ENCODE data around the gene CAPNS2. TPM values are rescaled to one million over a fixed set of nuclear protein-coding genes. Genes with fewer than 3 reads are reported as not detected.

Gene CAPNS2
- total RNA-seq, 1 experiment from 2014 or later = not detected

DNA sequence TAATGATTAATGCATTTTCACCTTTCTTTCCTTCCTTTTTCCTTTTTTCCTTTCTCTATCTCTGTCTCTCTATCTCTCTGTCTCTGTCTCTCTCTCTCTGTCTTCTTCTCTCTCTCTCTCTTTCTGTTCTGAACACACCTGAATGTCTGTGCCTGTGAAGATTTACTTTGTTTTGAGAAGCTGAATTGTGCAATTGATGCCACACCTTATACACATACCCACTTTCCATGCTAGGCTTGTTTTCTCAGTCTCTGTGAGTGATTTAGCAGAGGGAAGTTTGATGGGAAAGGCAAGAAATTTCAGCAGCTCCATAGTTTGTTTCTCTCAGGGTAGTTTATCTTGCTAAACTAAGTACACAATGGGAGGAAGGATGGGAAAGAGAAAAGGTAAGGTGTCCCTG is 9.3 kb upstream of the CAPNS2 start:
- intact Hi-C loops (cut with micrococcal nuclease) = no loop called here
- no peak overlapping the region for H3K4me2 ChIP-seq (ENCODE audit: low read length)
- ATAC-seq = no peak
- no peak overlapping the region for H3K4me3 ChIP-seq (replicated peaks in 1 of 2; ENCODE audit: low read depth in 1 of 2, low read length in 2 of 2)
- no peaks in the 10 kb centered on the region for H4K20me1 ChIP-seq (ENCODE audit: insufficient read depth)
- no peak overlapping the region for H3K9ac ChIP-seq (ENCODE audit: low read length)
- H2AFZ ChIP-seq (ENCODE audit: low read depth, low read length, poor library complexity, severe bottlenecking) = no peak overlapping the region
- RAD21 ChIA-PET (ENCODE audit: low non-redundant PET in 1 of 2, low total read pairs in 2 of 2, uncharacterized antibody in 2 of 2, unreplicated experiment in 2 of 2) = no interaction called here
- H3K9me3 ChIP-seq (ENCODE audit: control insufficient read depth in 1 of 2, insufficient read depth in 1 of 2, low read depth in 1 of 2, low read length in 2 of 2) = no peaks in the 10 kb centered on the region
- no peaks in the 10 kb centered on the region for H3K79me2 ChIP-seq (ENCODE audit: insufficient read depth, low read length)
- no peaks in the 10 kb centered on the region for H3K36me3 ChIP-seq (ENCODE audit: control insufficient read depth in 1 of 2, insufficient read depth in 2 of 2, low read length in 2 of 2)
- H3K4me1 ChIP-seq (ENCODE audit: control insufficient read depth in 1 of 2, insufficient read depth in 2 of 2, low read length in 2 of 2) = no peaks in the 10 kb centered on the region
- POLR2A ChIA-PET = no interaction called here
- no peaks in the 10 kb centered on the region for H3K27me3 ChIP-seq (ENCODE audit: insufficient read depth, low read length)
- no peak for DNase-seq (ENCODE audit: low read depth, low spot score)
- CTCF ChIA-PET = no interaction called here
- no TSS peak for BruUV-seq (replicated peaks)
- H3K9me2 ChIP-seq (ENCODE audit: insufficient read depth) = no peaks in the 10 kb centered on the region
- no peak overlapping the region for H3K27ac ChIP-seq (ENCODE audit: low read depth, low read length)
- TF ChIP-seq EGR1 (IDR thresholded peaks at IDR 0.05; ENCODE audit: low read depth) (no peak), POLR2A (IDR thresholded peaks at IDR 0.05; ENCODE audit: borderline replicate concordance, extremely low read depth, insufficient read depth, insufficient read length) (no peak), ZNF274 (IDR thresholded peaks at IDR 0.05; ENCODE audit: low read depth, low read length) (no peak), POLR2AphosphoS5 (IDR thresholded peaks at IDR 0.05; ENCODE audit: low read depth, low read length) (no peak), EZH2 (IDR thresholded peaks at IDR 0.05) (no peak), ELF1 (IDR thresholded peaks at IDR 0.05; ENCODE audit: borderline replicate concordance, low read depth) (no peak), JUND (IDR thresholded peaks at IDR 0.05) (no peak), ZFX (IDR thresholded peaks at IDR 0.05) (no peak), TCF7L2 (IDR thresholded peaks at IDR 0.05; ENCODE audit: borderline replicate concordance, extremely low read depth, insufficient read depth, insufficient read length) (no peak), RAD21 (IDR thresholded peaks at IDR 0.05; ENCODE audit: low read depth) (no peak), EZH2phosphoT487 (IDR thresholded peaks at IDR 0.05; ENCODE audit: borderline replicate concordance) (no peak), ATF3 (IDR thresholded peaks at IDR 0.05) (no peak), CBX3 (IDR thresholded peaks at IDR 0.05; ENCODE audit: low read depth) (no peak), SIN3A (IDR thresholded peaks at IDR 0.05; ENCODE audit: low read depth) (no peak), CEBPB (IDR thresholded peaks at IDR 0.05; ENCODE audit: low read depth) (no peak)
- TF ChIP-seq, protein P1, sequence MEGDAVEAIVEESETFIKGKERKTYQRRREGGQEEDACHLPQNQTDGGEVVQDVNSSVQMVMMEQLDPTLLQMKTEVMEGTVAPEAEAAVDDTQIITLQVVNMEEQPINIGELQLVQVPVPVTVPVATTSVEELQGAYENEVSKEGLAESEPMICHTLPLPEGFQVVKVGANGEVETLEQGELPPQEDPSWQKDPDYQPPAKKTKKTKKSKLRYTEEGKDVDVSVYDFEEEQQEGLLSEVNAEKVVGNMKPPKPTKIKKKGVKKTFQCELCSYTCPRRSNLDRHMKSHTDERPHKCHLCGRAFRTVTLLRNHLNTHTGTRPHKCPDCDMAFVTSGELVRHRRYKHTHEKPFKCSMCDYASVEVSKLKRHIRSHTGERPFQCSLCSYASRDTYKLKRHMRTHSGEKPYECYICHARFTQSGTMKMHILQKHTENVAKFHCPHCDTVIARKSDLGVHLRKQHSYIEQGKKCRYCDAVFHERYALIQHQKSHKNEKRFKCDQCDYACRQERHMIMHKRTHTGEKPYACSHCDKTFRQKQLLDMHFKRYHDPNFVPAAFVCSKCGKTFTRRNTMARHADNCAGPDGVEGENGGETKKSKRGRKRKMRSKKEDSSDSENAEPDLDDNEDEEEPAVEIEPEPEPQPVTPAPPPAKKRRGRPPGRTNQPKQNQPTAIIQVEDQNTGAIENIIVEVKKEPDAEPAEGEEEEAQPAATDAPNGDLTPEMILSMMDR (IDR thresholded peaks at IDR 0.05 in 2 of 3, conservative IDR thresholded peaks at IDR 0.05 in 1 of 3; ENCODE audit: borderline replicate concordance in 1 of 3, insufficient read depth in 1 of 3, low read depth in 2 of 3, low read length in 2 of 3) = no peak
- TF ChIP-seq, protein P2, sequence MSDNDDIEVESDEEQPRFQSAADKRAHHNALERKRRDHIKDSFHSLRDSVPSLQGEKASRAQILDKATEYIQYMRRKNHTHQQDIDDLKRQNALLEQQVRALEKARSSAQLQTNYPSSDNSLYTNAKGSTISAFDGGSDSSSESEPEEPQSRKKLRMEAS (IDR thresholded peaks at IDR 0.05) = no peak

All from HCT116 (cell line).